GM21619 (cell line): ENCODE data around the gene GAS2L1.

Experiments
- ATAC-seq: cut with Tn5 transposase; IDR thresholded peaks from one replicate; pipeline ENCODE4 v1.9.1; 2021; ENCODE audit not compliant: unreplicated experiment

Gene GAS2L1

GRCh38 chr22:29308791-29309262 is 2.4 kb downstream of the GAS2L1 start:
- ATAC-seq = no peak

- no peak for ATAC-seq
Measured at GRCh38 chr22:29309332-29310064, 3.0 kb downstream of the GAS2L1 start.

GRCh38 chr22:29310065-29310862 is 3.8 kb downstream of the GAS2L1 start:
- ATAC-seq = no peak

- ATAC-seq = no peak
Measured at GRCh38 chr22:29310863-29311339, 4.5 kb downstream of the GAS2L1 start.

GRCh38 chr22:29311464-29312217 is 5.2 kb downstream of the GAS2L1 start:
- no peak for ATAC-seq

- ATAC-seq = no peak
Measured at GRCh38 chr22:29312218-29313125, 6.0 kb downstream of the GAS2L1 start.

GRCh38 chr22:29313126-29313575 is 6.7 kb downstream of the GAS2L1 start:
- no peak for ATAC-seq

- no peak for ATAC-seq
Measured at GRCh38 chr22:29313576-29314466, 7.4 kb downstream of the GAS2L1 start.

GRCh38 chr22:29314537-29315285 is 8.3 kb downstream of the GAS2L1 start:
- no peak for ATAC-seq

GRCh38 chr22:29315286-29316140 is 9.1 kb downstream of the GAS2L1 start, which contains the start of gene RASL10A:
RASL10A (minus strand) TSS chr22:29315697; CDS start chr22:29315246, 451 bp downstream.
- ATAC-seq = no peak

- ATAC-seq = no peak
Measured at GRCh38 chr22:29316141-29316828, 9.8 kb downstream of the GAS2L1 start.

GRCh38 chr22:29317827-29318454 is 11.5 kb downstream of the GAS2L1 start:
- ATAC-seq = no peak

GRCh38 chr22:29319072-29319471 is 12.6 kb downstream of the GAS2L1 start:
- ATAC-seq = no peak

- no peak for ATAC-seq
Measured at GRCh38 chr22:29320546-29320945, 14.1 kb downstream of the GAS2L1 start.

- no peak for ATAC-seq
Measured at GRCh38 chr22:29323641-29324040, 17.2 kb downstream of the GAS2L1 start.

GRCh38 chr22:29325356-29325755 is 18.9 kb downstream of the GAS2L1 start:
- no peak for ATAC-seq
